GM10248 (cell line): Measurements from ENCODE around the gene MVP.

Experiments used
- CTCF ChIA-PET: fragments of 300-600 bp; sonication (Branson Sonifier 250); formaldehyde crosslinking; extraction: SDS; loops from one replicate; lab custom pipeline; 2021; ENCODE audit warnings: antibody characterized with exemption; lab: Yijun Ruan, JAX
- POLR2A ChIA-PET: fragments of 350-650 bp; sonication (Branson Sonifier 250); formaldehyde crosslinking; extraction: SDS; loops from one replicate; lab custom pipeline; 2020; ENCODE audit warnings: antibody characterized with exemption; lab: Yijun Ruan, JAX
- DNase-seq: peaks from one replicate; pipeline ENCODE4 v3.0.0; 2012; ENCODE audit errors: extremely low spot score
- TF ChIP-seq, protein P1 (sequence below): IDR thresholded peaks from 2 replicates; pipeline ENCODE4 v1.5.1; 2012; ENCODE audit warnings: mild to moderate bottlenecking, low read depth; ENCODE audit errors: extremely low read depth, missing control alignments, control extremely low read depth

The MVP gene

DNA sequence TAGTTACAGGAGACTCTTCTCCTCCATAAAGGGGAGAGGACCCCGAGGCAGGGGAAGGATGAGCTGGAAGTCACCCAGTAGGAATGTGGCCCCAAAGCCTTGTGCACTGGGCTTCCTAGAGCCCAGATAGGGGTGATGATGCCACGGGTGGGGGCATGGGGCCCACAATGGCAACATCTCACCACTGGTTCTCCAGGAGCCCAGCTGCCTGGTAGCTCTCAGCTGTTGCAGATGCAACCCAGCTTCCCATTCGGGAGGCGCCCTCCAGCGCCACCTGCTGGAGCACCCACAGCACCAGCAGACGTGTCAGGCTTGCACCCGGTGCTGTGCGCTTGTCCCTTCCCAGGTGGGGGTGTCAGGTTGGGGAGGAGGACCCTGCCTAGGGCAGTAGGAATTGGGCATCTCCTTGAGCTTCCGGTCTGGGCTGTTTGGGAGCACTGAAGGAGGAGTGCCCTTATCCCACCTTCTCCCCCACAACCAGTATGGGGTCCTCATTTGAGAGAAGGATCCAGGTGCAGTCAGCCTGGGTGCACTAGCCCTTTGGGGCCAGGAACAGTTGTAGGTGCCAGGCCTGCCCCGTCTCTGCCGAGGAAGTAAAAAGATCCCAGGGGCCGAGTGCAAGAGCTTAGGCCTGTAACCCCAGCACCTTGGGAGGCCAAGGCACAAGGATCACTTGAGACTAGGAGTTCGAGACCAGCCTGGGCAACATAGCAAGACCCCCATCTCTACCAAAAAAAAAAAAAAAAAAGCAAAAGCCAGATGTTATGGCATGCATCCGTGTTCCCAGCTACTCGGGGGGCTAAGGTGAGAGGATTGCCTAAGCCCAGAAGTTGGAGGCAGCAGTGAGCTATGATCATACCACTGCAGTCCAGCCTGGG lies 28.4 kb downstream of the MVP start:
- ChIA-PET CTCF (interaction anchor here (0.6 to 6.5 kb wide), 63 partner anchors 9 to 767 kb away, joined by 3 to 93 read pairs (median 4); partner anchors contain the start of genes CDIPT, KIF22, MVP and PAGR1), POLR2A (interaction anchor here (0.6 to 1.6 kb wide), 5 partner anchors 8 to 85 kb away, joined by 3 to 6 read pairs (median 3); partner anchors contain the start of gene CDIPT)
- peak; percentile 83 for DNase-seq

DNA sequence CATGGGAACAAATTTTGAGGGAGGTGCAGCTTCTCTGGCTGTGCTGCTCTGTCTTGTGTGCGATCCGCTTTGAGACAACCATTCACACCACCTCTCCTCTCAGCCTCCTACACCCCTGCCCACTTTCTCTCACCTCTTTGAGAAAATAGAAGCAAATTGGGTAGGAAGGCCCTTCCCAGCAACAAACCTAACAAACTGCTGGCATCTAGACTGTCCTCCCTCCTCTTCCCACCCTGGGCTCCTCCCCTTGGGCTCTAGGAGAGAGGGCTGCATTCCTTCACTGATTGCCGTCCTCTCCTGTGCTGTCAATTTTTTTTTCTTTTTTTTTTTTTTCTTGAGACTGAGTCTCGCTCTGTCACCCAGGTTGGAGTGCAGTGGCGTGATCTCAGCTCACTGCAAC lies 29.2 kb downstream of the MVP start:
- TF ChIP-seq, protein P1, sequence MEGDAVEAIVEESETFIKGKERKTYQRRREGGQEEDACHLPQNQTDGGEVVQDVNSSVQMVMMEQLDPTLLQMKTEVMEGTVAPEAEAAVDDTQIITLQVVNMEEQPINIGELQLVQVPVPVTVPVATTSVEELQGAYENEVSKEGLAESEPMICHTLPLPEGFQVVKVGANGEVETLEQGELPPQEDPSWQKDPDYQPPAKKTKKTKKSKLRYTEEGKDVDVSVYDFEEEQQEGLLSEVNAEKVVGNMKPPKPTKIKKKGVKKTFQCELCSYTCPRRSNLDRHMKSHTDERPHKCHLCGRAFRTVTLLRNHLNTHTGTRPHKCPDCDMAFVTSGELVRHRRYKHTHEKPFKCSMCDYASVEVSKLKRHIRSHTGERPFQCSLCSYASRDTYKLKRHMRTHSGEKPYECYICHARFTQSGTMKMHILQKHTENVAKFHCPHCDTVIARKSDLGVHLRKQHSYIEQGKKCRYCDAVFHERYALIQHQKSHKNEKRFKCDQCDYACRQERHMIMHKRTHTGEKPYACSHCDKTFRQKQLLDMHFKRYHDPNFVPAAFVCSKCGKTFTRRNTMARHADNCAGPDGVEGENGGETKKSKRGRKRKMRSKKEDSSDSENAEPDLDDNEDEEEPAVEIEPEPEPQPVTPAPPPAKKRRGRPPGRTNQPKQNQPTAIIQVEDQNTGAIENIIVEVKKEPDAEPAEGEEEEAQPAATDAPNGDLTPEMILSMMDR: no peak
- DNase-seq: no peak
- CTCF ChIA-PET: interaction anchor here (0.8 to 6.5 kb wide), 19 partner anchors 9 to 205 kb away, joined by 3 to 93 read pairs (median 7); partner anchors contain the start of genes CDIPT, KIF22, MVP and QPRT
- POLR2A ChIA-PET: interaction anchor here (0.7 kb wide), 1 partner anchor 84 kb away, joined by 6 read pairs; no protein-coding TSS in a partner anchor

More for the DNA sequence above, 28.4 kb downstream of the MVP start:
- TF ChIP-seq, protein P1: peak; percentile 93

DNA sequence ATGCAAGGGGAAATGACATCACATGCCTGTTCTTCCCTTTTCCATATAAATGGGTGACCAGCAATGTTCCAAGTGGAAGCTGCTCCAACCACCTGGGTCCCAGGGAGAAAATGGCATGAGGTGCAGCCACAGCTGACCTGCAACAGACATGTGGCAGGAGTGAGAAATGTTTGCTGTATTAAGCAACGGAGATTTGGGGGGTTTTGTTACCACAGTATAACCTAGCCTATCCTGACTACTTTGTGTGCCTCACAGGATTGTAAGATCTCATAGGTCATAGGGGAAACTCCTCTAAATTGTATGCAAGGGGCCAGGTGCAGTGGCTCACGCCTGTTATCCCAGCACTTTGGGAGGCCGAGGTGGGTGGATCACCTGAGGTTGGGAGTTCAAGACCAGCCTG lies 30.7 kb downstream of the MVP start:
- DNase-seq: no peak
- TF ChIP-seq, protein P1: no peak
- CTCF ChIA-PET: interaction anchor here (1.2 to 6.5 kb wide), 3 partner anchors 11 to 204 kb away, joined by 3 to 93 read pairs (median 26); partner anchors contain the start of genes CDIPT and MVP
- POLR2A ChIA-PET: interaction anchor here (0.6 kb wide), 1 partner anchor 172 kb away, joined by 5 read pairs; the partner anchor contains the start of gene C16orf92

DNA sequence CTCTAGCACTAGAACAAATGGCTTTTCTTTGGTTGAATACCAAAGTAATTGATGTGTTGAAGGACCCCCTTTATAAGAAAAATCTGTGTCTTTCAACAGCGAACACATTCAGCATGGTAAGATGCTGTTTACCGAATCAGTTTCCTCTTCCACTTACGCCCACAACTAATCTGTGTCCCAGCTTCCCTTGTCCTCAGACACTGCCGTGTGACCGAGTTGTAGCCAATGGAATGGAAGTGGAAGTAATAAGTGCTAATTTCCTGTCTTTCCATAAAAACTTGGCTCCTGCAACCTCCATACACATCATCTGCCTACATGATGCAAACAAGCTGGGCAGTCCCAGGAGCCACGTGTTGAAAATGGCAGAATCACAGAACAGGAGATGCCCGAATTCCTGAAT lies 32.4 kb downstream of the MVP start:
- TF ChIP-seq, protein P1: no peak
- DNase-seq: no peak
- CTCF ChIA-PET: interaction anchor here (1.0 to 6.5 kb wide), 3 partner anchors 9 to 179 kb away, joined by 3 to 93 read pairs (median 6); partner anchors contain the start of gene MVP
- POLR2A ChIA-PET: no interaction called here

DNA sequence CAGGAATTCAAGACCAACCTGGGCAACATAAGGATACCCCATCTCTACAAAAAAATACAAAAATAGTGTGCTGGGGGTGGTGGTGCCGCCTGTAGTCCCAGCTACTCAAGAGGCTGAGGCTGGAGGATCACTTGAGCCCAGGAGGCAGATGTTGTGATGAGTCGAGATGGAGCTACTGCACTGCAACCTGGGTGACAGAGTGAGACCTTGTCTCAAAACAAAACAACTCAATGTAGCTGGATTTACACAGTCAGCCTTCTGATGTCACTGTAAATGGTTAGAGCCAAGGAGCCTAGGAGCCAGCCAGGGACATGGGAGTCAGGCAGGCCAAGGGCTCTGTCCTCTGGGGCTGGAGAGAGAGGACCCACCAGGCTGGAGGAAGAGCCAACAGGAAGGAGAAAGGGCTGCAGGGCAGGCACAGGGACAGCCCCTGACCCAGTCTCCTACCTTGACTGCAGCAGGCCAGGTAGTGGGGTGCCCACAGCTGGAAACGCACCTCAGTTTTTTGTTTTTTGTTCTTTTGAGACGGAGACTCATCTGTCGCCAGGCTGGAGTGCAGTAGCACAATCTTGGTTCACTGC lies 34.3 kb downstream of the MVP start:
- ChIA-PET CTCF (no interaction called here), POLR2A (interaction anchor here (1.5 kb wide), 1 partner anchor 9 kb away, joined by 6 read pairs; the partner anchor contains the start of gene CDIPT)
- TF ChIP-seq, protein P1: no peak
- no peak for DNase-seq
